HG03342 (cell line): ENCODE data around the gene PEX11G.

Experiments used
- ATAC-seq: cut with Tn5 transposase; IDR thresholded peaks from one replicate; pipeline ENCODE4 v1.9.1; 2021; ENCODE audit warnings: mild to moderate bottlenecking, moderate library complexity; ENCODE audit not compliant: unreplicated experiment

The PEX11G gene

DNA sequence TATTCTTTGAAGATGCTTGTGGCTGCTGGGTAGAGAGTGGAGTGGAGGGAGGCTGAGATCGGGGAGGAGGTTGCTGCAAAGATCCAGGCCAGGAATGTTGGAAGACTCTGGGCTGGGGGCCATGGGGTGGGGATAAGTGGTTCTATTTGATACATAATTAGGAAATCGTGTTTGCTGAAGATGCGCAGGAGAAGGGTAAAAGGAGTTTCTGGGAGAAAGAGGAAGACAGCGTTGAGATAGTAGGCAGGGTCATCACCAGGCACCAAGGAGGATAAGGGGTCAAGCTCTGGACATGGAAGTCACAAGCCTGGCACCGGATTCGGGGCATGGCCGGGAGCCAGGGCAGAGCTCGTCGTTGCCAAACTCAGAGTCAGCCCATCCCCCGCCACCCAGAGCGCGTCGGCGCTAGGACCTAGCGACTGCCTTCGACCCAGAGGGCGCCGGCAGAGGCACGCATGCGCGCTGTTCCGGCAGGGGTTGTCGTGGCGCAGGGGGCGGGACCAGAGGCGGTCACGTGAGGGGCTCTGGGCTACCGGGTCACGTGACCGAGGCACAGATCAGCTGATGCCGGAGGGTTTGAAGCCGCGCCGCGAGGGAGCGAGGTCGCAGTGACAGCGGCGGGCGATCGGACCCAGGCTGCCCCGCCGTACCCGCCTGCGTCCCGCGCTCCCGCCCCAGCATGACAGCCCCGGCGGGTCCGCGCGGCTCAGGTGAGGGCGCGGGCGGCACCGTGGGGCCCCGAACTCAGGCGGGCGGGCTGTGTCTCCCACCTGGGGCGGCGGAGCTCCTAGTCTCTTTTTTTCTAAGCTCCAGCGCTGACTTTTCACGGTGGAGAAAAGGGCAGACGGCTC lies 33.5 kb upstream of the PEX11G start, which contains the start of gene MCOLN1:
MCOLN1 (plus strand) TSS at position 553 of the 851 bp plus-strand sequence; CDS start at position 680, 127 bp downstream.
- ATAC-seq = peak; percentile 80

DNA sequence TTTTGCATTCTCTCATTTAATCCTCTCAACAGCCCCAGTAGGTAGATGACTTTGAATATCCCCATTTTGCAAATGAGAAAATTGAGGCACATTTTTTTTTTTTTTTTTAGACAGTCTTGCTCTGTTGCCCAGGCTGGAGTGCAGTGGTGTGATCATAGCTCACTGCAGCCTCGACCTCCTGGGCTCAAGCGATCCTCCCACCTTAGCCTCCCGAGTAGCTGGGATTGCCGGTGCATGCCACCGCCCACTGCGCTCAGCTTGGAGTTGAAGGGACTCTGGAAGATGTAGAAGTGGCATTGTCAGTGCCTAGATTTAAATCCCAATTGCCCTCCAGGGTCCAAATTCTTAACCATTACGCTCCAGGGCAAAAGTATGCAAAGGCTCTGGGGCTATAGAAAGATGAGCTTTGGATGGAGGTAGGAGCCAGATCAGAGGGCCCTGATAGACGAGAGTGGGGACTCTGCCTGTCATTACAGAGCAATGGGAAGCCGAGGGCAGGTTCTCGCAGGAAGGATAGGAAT lies 32.8 kb upstream of the PEX11G start:
- no peak for ATAC-seq

- no peak for ATAC-seq
Measured at GRCh38 chr19:7520131-7521051, 31.6 kb upstream of the PEX11G start.

DNA sequence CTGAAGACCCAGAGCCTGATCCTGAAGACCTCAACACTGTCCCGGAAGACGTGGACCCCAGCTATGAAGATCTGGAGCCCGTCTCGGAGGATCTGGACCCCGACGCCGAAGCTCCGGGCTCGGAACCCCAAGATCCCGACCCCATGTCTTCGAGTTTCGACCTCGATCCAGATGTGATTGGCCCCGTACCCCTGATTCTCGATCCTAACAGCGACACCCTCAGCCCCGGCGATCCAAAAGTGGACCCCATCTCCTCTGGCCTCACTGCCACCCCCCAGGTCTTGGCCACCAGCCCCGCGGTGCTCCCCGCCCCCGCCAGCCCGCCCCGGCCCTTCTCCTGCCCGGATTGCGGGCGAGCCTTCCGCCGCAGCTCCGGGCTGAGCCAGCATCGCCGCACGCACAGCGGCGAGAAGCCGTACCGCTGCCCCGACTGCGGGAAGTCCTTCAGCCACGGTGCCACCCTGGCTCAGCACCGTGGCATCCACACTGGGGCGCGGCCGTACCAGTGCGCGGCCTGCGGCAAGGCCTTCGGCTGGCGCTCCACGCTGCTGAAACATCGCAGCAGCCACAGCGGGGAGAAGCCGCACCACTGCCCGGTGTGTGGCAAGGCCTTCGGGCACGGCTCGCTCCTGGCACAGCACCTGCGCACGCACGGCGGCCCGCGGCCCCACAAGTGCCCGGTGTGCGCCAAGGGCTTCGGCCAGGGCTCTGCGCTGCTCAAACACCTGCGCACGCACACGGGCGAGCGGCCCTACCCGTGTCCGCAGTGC lies 30.7 kb upstream of the PEX11G start:
- no peak for ATAC-seq

- ATAC-seq = no peak
Measured at GRCh38 chr19:7516878-7517277, 28.0 kb upstream of the PEX11G start.

GRCh38 chr19:7516333-7516732 lies 27.5 kb upstream of the PEX11G start:
- no peak for ATAC-seq

DNA sequence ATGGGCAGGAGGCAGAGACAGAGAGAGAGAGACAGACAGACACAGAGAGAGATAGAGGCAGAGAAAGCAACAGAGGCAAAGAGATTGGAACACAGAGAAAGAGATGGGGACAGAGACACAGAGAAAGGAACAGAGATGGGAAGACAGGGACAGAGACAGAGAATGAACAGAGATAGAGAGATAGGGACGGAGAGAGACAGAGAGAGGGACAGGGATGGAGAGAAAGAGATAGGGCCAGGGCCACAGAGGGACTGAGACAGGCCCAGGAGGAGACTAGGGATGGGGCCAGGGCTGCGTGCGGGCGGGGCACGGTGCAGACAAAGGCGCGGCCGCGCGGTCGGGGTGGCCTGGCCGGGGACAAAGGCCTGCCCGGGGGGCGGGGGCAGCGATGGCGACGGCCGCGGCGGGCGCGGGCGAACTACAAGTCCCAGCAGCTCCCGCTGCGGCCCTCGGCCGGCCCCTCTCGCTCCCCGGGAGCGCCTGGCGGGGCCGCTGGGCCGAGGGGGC lies 26.9 kb upstream of the PEX11G start, which contains the start of gene ZNF358:
ZNF358 (plus strand) TSS at position 459 of the 507 bp plus-strand sequence. CDS start 3,140 bp downstream, outside the sequence.
- no peak for ATAC-seq

DNA sequence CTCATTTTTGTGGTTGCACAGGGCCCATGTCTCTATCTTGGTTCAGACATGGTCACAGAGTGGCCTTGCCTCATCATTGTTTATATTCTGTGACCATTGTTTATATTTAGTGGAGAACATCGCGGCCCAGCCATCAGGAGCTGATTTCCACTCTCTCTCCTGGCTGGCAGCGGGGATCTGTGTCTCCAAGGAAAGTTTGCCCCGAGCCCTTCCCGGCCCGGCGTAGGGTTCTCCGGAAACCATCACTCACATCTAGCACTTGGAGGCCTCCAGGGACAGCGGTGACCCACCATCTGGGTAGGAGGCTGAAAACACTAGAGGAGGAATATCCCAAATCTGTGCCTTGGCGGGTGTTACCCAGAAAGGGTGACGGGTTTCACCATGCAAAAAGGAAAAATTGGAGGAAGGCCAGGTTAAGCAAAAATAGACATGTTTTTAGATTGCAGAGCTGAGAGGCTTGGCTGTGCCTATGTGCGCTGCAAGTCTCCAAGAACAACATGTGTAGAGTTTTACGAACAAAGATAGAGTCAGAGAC lies 26.3 kb upstream of the PEX11G start:
- ATAC-seq = no peak

DNA sequence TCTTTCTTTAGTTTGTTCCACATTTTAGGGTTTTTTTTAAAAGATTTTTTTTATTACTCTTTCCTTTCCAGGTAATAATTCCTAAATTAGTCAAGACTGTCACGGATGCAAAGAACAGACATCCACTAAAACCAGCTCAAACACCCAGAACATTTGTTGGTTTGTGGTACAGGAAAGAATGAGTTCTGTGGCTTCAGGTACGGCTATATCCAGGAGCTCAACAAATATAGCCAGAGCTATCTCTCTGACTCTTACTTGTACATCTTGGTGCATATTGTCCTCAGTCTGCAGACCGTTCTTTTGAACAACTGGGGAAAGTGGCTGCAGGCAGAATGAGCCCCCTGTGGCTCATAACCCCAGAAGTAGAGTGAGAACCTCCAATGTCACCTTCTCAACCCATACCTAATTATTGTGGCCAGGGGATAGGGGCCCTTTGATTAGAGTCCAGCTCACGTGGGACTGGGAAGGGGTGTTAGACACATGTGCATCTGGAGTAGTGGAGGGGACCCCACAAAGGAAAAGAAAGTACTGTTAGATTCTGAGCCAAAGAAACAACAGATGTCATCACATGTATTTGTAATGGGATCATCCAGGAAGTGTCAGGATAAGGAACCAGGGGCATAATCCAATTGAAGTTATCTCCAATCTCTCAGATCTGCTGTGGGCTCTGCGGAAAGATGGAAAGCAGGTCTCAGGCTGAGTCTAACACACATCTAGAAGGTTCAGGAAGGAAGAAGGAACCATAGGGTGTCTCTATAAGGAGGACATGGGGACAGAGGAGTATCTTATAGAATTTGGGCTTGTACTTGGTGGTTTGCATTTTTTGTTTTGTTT lies 25.2 kb upstream of the PEX11G start:
- no peak for ATAC-seq

DNA sequence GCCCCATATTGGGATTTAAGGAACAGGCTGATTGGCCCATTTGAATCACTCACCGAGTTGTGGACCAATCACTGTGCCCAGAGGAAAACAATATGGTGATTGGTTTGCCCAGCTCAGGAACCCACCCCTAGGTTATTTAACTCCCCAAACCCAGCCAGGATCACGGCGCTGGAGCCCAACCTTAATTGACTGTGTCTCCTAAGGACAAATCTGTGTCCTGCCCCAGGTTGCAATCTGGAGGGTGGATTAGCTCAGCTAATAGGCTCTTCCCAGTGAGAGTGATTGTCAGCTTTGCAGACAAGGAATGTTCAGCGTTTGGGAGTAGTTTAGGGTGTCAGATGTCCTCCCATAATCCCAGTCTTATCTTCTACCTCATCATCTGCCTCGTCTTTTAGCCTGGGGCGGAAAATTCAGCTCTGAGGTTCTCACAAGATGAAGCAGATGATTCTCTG lies 23.6 kb upstream of the PEX11G start:
- no peak for ATAC-seq

DNA sequence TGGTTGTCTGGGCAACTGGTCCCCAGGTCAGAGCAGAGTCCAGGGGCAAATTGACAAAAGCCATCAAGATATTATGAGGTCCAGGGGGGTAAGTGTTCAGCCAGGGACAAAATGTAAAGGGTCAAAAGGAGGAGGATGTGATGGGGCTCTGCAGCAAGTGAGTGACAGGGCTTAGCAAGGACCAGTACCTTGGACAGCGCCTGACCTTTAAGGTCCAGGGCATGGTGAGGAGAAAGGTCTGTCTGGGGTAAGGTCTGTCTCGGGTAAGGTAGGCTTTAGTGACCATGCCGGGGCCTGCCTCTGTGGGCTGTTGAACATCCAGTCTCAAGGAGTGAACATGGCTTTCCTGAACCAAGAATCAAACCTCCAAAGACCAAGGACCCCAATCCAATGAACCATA lies 20.8 kb upstream of the PEX11G start:
- ATAC-seq = no peak

GRCh38 chr19:7507884-7508283 lies 19.0 kb upstream of the PEX11G start:
- no peak for ATAC-seq

DNA sequence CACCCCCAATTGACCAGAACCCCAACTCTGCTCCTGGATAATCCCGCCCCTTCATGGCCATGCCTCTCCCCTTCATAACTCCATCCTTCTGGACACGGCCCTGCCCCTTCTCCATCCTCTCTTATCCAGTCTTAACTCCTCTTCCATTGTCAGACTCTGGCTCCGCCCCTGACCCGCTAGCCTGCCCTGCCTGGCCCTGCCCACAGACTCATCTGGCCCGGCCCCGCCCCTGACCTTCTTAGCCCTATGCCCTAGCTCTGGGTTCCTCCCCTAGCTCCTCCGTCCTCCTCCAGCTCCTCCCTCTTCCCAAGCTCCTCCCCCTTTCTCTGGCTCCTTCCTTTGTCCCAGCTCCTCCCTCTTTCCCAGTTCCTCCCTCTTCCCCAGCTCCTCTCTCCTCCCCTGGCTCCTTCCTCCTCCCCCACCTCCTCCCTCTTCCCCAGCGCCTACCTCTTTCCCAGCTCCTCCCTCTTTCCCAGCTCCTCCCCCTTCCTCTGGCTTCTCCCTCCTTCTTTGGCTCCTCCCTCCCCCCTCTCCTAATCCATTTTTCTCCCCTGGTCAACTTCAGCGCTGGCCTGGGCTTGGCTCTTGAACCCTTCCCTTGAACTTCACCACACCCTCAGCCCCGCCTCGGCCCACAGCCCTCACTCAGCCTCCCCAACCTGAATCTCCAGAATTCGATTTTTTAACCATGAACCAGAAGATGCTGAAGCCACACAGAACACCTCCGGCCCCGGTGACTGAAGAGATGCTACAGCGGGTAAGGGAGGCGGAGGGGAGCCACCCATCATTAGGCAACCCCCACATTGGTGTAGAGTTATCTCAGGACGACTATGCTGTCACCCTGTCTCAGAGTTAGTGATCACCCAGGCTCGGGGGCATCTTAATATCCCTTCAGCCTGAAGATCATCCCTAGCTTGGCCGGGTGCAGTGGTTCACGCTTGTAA lies 17.8 kb upstream of the PEX11G start:
- no peak for ATAC-seq

DNA sequence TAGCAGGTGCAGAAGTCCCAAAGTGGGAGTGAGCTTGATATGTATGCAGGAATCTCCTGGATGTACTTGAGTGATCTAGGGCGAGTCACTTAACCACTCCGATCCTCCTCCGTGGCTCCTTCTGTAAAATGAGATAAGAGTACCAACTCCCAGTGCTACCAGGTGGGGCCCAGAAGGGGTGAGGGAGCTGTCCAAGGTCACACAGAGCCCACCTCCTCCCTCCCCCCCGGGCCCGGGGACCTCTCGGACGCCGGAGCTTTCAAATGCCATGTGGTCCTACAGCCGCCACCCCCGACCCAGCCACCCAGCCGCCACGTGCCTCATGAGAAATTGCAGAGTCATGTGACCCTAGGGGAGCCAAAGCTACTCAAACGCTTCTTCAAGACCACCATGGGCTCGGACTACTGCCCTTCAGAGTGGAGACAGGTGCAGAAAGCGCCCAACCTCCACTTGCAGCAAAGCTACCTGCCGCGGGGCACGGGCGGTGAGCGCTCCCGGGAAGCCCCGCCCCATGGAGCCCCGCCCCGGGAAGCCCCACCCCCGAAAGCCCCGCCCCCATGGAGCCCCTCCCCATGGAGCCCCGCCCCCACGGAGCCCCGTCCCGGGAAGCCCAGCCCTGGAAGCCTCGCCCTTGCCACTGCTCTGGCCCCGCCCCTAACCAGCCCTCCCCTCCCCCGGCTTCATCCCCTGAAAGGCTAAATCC lies 17.0 kb upstream of the PEX11G start:
- ATAC-seq = no peak

DNA sequence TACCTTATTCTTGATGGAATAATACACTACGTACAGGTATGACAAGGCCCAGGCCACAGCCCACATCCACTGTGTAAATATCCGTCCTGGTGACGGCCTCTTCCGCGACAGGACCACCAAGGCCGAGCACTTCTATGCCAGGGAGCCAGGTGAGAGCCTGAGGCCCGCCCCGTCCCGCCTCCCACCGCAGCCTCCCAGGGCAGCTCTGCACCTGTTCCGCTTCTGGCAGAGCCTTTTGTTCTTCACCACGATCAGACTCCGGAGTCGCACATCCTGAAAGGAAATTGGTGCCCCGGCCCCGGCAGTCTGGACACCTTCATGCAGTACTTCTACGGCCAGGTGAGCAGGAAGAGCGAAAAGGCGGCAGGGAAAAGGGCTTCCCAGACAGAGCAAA lies 16.4 kb upstream of the PEX11G start:
- no peak for ATAC-seq

DNA sequence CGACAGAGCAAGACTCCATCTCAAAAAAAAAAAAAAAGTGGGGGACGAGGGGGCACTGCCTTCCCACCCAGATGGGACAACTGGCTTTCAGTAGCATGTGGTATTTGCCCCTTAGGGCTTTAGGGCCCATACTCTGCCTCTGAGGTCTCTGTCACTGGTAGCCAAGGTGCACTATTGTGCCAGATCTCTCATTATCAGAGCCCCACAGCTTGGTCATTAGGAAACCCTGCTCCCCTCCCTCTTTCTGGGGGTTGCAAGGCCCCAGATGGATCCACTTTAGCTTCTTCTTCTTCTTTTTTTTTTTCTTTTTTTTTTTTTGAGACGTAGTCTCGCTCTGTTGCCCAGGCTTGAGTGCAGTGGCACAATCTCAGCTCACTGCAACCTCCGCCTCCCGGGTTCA lies 15.8 kb upstream of the PEX11G start:
- ATAC-seq = no peak

GRCh38 chr19:7502552-7502951 lies 13.7 kb upstream of the PEX11G start:
- ATAC-seq = no peak
